ENCODE measurements around the gene TMEM52.

Gene TMEM52

GRCh38 chr1:1926346-1926811 is 7.3 kb upstream of the TMEM52 start:
- DNase-seq: no peak

GRCh38 chr1:1925437-1926345 is 6.6 kb upstream of the TMEM52 start:
- DNase-seq: no peak

DNA sequence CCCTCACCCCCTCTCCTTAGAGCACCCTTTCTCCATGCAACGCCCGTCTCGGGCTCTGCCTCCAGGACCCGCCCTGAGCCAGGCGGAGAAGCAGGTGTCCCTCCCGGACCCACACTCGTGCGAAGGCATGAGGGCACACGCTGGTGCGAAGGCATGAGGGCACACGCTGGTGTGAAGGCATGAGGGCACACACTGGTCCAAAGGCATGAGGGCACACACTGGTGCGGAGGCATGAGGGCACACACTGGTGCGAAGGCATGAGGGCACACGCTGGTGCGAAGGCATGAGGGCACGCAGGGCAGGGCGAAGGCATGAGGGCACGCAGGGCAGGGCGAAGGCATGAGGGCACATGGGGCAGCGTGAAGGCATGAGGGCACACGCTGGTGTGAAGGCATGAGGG is 5.8 kb upstream of the TMEM52 start:
- no peak for DNase-seq

GRCh38 chr1:1924386-1924785 is 5.3 kb upstream of the TMEM52 start:
- no peak for DNase-seq

DNA sequence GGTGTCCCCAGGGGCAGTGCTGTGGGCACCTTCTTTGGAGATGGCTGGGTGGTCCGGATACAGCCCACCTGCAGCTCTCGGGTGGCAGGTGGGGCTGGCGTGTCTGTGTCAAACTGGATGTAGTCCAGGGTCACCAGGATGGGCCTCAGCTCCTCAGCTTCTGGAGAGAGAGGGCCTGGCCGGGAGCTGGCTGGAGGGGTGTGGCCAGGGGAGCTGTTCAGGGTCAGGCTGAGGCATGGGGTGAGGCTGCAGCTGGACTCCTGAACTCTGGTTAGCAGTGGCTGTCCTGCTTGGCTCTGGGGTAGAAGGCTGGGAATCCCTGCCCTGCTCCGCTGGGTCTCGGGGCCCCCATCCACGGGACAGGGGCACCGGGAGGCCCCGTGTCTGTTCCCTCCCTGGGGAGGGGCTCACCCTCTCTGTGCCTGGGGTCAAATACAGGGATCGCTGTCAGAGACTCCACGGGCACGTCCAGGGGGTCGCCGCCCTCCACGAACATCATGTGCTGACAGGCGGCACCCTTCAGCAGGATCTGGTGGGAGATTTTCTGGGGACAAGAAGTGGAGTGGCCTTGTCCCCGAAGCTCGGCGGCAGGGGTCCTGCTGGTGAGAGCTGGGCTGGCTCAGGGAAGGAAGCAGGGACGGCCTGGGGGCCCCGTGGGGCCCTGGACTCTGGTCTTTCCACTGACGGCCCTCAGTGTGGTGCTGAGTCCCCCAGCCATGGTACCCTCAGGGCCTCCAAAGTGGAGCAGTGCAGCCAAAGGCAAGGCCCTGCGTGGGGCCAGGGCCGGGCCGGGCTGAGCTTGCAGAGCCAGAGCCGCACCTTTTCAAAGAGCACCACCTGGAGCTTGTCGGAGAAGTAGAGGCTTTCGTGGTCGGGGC is 4.1 kb upstream of the TMEM52 start:
- no peak for DNase-seq

GRCh38 chr1:1922702-1922955 is 3.5 kb upstream of the TMEM52 start:
- DNase-seq: no peak

DNA sequence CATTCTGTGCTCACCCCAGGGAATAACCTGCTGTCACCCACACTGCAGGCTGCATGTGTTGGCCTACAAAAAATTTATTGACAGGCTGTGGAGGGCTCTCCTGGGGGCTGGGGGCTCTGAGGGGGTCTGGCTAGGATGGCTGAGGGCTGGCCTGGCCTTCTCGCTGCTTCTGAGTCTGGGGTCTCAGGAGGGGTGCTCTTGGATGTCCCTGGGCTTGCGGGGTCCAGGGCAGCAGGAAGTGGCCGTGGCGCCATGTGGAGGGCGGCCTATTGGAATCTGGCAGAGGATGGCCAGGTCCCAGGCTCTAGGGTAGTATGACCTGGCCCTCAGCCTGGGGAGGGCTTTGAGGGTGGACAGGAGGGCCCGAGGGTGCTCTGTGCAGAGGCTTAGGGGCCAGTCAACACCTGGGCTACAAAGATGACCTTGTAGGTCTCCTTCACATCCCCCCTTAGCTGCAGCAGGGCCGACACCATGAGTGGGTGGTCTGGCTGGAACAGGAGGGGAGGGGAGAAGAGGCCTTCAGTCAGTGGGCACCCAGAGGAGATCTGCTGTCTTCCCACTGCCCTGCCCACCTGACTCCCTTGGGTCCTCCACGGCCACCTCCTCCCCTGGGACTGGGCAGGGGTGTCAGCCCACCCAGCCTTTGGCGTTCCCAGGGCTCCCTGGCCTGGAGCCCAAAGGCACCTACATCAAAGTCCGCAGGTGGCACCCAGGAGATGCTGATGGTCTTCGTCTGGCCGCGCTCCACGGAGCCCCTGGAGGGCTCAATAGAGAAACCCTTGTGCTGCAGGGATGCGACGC is 3.0 kb upstream of the TMEM52 start:
- DNase-seq: no peak

GRCh38 chr1:1921459-1921862 is 2.4 kb upstream of the TMEM52 start:
- no peak for DNase-seq

- DNase-seq: no peak
Observed at GRCh38 chr1:1920608-1921458, 1.8 kb upstream of the TMEM52 start.

DNA sequence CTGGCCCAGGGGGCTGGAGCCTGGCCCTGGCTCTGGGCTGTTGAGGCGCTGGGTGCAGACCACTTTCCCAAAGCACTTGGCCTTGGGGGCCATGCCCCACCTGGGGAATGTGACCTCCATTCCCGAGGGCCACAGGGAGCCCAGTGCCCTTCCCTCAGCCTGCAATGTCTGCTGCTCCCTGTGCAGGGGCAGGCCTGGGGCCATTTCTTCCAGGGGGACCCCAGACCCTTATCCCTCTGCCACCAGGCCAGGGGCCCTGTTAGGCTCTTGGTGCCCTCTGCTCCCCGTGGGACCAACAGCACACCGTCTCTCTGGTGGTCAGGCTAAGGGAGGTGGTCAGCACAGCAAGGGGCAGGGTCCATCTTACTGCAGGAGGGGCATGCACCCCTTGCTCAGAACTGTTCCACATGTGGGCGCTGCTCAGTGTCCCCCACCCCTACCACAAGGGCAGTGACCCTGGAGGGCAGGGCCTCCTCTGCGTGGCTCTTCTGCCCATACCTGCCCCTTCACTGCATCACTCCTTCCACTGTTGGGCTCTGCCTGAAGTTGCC is 1.1 kb upstream of the TMEM52 start:
- DNase-seq: no peak

DNA sequence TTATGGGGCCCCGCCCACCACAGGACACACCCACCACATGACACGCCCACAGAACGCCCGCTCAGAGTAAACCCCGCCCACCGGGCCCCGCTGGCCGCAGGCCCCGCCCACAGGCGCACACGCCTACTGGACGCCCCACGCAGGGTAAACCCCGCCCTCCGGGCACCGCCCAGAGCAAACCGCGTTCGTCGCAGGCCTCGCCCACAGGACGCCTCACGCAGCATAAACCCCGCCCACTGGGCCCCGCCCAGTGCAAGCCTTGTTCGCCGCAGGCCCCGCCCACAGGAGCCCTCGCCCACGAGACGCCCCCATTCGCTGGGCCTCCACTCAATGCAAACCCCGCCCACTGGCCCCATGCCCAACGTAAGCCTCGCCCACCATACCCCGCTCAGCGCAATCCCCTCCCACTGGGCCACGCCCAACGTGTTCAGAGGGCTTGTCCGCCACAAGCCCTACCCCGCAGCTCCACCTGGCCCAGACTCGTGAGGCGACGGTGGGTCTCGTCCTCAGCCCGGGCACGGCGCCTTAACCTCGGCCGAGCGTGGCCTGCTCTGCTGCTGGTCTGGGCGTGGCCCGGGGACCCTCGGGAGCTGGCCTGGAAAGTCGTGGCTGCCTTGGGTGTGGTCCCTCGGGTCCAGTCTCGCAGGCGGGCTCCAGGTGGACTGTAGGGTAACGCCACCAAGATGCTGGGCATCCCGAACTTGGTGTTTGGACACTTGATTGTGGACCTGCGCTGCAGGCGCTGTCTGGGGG is 401 bp upstream of the TMEM52 start:
- peak; percentile 84 to 86 for DNase-seq

DNA sequence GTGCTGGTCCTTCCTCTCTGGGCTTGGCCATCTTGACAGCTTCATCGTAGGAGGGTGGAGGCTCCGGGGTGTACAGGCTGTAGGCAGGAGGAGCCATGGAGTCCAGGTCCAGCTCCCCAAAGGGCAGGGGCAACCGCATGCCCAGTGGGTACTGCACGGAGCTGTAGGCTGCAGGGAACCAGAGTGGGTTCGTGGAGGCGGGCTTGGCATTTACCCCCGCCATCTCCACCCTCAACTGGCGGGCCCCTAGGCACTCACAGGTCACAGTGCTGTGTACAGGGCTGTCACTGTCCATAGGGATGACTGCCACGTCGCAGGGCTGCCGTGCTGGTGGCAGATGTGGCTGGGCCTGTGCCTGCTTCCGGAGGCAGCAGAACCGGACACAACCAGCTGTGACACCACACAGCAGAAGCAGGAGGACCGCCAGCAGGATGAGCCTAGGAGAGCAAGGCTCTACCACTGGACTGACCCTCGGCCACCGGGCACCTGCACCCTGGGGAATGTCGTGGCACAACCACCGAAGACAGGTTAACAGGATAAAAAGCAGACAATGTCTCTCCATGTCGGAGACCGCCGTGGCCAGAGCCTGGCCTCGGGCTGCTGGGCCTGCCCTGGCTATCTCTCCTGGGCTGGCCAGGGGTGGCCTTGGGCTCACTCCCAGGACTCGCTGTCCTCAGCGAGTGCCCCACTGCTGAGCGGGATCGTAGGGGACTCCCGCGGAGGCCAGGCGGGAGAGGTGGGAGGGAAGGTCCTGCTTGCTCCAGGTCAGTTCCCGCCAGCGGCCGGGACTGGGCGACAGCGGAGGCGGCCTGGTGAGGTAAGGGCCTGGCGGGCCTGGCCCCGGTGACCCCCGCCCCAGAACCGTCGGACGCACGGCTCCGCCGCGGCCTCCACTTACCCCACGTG is 831 bp downstream of the TMEM52 start:
- DNase-seq: no peak

DNA sequence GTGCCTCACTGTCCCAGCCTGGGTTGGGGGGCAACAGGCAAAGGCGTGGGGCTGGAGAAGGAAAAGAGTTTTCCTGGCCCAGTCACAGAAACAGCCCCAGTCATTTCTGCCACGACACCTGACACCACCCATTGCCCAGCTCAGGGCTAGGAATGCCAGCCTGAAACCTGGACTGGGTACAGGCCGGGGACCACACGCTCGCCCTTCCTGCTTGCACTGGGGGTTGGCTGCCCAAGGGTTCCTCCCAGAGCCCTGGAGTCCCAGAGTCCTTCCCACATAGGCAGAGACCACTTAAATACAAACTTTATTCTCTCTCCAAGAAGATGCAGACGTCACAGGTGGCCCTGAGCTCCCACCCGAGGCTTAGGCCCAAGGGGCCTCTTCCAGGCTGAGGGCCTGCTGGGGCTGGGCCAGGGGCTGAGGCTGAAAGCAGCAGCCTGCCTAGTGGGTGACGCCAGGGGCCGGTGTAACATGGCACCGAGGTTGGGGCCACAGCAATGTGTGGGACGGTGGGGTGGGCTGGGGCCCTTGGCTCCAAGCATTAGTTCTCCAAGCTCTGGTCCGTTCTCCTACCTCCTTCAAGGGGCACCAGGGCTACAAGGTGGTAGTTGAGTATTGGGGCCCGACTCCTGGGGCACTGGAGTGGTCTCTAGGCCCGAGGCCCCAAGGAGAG is 1.6 kb downstream of the TMEM52 start:
- no peak for DNase-seq

DNA sequence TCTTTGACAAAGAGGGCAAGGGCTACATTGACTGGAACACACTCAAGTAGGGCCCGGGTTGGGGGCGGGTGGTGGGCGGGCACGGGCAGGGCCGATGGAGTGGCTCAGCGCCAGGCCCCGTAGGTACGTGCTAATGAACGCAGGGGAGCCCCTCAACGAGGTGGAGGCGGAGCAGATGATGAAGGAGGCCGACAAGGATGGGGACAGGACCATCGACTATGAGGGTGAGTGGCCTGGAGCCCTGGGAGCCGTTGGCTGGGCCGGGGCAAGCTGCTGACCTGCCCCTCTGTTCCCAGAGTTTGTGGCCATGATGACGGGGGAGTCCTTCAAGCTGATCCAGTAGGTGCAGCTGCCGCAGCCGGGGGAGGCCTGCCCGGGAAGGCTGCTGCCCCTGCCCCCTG is 2.2 kb downstream of the TMEM52 start:
- no peak for DNase-seq

DNA sequence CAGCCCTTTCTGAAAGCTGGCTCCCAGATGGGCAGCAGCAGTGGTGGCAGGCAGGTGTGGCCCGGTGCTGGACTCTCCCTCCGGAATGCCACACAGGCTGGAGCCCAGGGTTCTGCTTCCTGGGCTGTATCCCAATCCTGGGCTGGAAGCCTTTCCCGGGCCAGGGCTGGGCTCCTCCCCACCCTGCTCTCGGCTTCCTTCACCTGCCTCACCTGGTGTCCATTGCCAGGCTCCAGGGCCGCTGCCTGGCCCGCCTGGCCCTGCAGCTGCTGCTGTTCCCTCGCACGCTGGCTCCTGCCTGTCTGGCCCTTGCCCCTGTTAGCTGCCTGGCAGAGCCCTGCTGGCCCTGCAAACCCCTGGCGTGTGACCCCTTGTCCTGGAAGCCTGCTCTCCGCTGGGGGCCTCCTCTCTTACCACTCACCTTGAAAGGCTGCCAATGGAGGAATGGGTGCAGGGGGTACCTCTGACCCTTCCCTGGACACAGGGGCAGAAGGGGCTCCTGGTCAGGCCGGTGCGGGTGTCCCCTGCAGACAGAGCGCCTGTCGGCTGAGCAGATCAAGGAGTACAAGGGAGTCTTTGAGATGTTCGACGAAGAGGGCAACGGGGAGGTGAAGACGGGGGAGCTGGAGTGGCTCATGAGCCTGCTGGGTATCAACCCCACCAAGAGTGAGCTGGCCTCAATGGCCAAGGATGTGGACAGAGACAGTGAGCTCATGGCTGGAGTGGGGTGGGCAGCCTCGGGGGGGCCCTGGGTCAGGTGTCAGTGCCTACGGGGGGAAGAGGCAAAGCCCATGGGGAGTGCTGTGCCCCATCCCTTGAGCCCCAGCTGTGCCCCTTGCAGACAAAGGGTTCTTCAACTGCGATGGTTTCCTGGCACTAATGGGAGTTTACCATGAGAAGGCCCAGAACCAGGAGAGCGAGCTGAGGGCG is 2.9 kb downstream of the TMEM52 start:
- DNase-seq: no peak

- no peak for DNase-seq
Observed at GRCh38 chr1:1914971-1915692, 3.9 kb downstream of the TMEM52 start, which contains the start of gene CALML6. Gene CALML6 (plus strand): TSS chr1:1915260. CDS start chr1:1915281, 21 bp downstream.

Measured in AML-193 (cell line).